Trophoblast cell (in vitro differentiated cells and primary cell): ENCODE data around the gene ARSA.
A peak's percentile ranks its signal among the peaks of the same experiment; 100 is the strongest.

Experiments used
- DNase-seq, 2 donors: peaks; one replicate each; pipeline ENCODE4 v3.0.0-alpha.2; 2016
- H2AFZ ChIP-seq: 2 replicates; pipeline ENCODE4 v1.6.1; 2013; ENCODE audit warnings: low read length, moderate library complexity, mild to moderate bottlenecking; ENCODE audit not compliant: insufficient read depth, poor library complexity
- H2AK5ac ChIP-seq: 2 replicates; pipeline ENCODE4 v1.6.1; 2013; ENCODE audit warnings: mild to moderate bottlenecking, low read length
- H2BK120ac ChIP-seq: 2 replicates; pipeline ENCODE4 v1.6.1; 2013; ENCODE audit warnings: low read length, mild to moderate bottlenecking, moderate library complexity; ENCODE audit not compliant: insufficient read depth, poor library complexity
- H2BK12ac ChIP-seq: 2 replicates; pipeline ENCODE4 v1.6.1; 2013; ENCODE audit warnings: mild to moderate bottlenecking, low read length, moderate library complexity
- H2BK5ac ChIP-seq: 2 replicates; pipeline ENCODE4 v1.6.1; 2013; ENCODE audit warnings: low read length, low read depth, moderate library complexity, mild to moderate bottlenecking; ENCODE audit not compliant: poor library complexity
- H3K14ac ChIP-seq: 2 replicates; pipeline ENCODE4 v1.6.1; 2013; ENCODE audit warnings: mild to moderate bottlenecking, low read length
- H3K18ac ChIP-seq: 2 replicates; pipeline ENCODE4 v1.6.1; 2013; ENCODE audit warnings: mild to moderate bottlenecking, low read length
- H3K23ac ChIP-seq: 2 replicates; pipeline ENCODE4 v1.6.1; 2013; ENCODE audit warnings: low read length
- H3K27ac ChIP-seq: 2 replicates; pipeline ENCODE4 v1.5.1; 2013; ENCODE audit warnings: low read depth, mild to moderate bottlenecking, inconsistent platforms, low read length, moderate library complexity
- H3K27me3 ChIP-seq: 2 replicates; pipeline ENCODE4 v1.6.1; 2013; ENCODE audit warnings: inconsistent platforms, mild to moderate bottlenecking, low read length, moderate library complexity; ENCODE audit not compliant: insufficient read depth
- H3K36me3 ChIP-seq, 2 experiments: 1 replicate in 1 of 2; 2 replicates in 1 of 2; pipeline ENCODE4 v1.6.1; 2013; ENCODE audit warnings: low read length in 2 of 2, mild to moderate bottlenecking in 2 of 2, moderate library complexity in 1 of 2; ENCODE audit not compliant: insufficient read depth in 2 of 2, control insufficient read depth in 1 of 2
- H3K4ac ChIP-seq: 2 replicates; pipeline ENCODE4 v1.6.1; 2013; ENCODE audit warnings: low read depth, mild to moderate bottlenecking, low read length, moderate library complexity
- H3K4me1 ChIP-seq, 2 experiments: 1 replicate in 1 of 2; 2 replicates in 1 of 2; pipeline ENCODE4 v1.6.1; 2013; ENCODE audit warnings: low read length in 2 of 2, mild to moderate bottlenecking in 2 of 2, moderate library complexity in 1 of 2; ENCODE audit not compliant: insufficient read depth in 2 of 2, control insufficient read depth in 1 of 2
- H3K4me2 ChIP-seq: 2 replicates; pipeline ENCODE4 v1.6.1; 2013; ENCODE audit warnings: inconsistent platforms, mild to moderate bottlenecking, low read length, moderate library complexity
- H3K4me3 ChIP-seq: 2 replicates; pipeline ENCODE4 v1.5.1; 2013; ENCODE audit warnings: mild to moderate bottlenecking, low read depth, low read length, inconsistent platforms
- H3K79me1 ChIP-seq: one replicate; pipeline ENCODE4 v1.6.1; 2013; ENCODE audit warnings: low read length
- H3K79me2 ChIP-seq: 2 replicates; pipeline ENCODE4 v1.6.1; 2013; ENCODE audit warnings: low read length, mild to moderate bottlenecking; ENCODE audit not compliant: control insufficient read depth, insufficient read depth, poor library complexity
- H3K9ac ChIP-seq: 2 replicates; pipeline ENCODE4 v1.6.1; 2013; ENCODE audit warnings: mild to moderate bottlenecking, low read length
- H3K9me3 ChIP-seq: 2 replicates; pipeline ENCODE4 v1.6.1; 2013; ENCODE audit warnings: low read depth, mild to moderate bottlenecking, control low read depth, inconsistent platforms, low read length; ENCODE audit not compliant: insufficient read depth
- H4K12ac ChIP-seq: 2 replicates; pipeline ENCODE4 v1.6.1; 2013; ENCODE audit warnings: low read depth, mild to moderate bottlenecking, low read length, moderate library complexity
- H4K8ac ChIP-seq: 2 replicates; pipeline ENCODE4 v1.6.1; 2013; ENCODE audit warnings: low read depth, mild to moderate bottlenecking, low read length, moderate library complexity
- H4K91ac ChIP-seq: one replicate; pipeline ENCODE4 v1.6.1; 2013; ENCODE audit warnings: low read depth, mild to moderate bottlenecking, low read length, moderate library complexity
- WGBS: extraction: QIAGEN DNeasy Blood & Tissue Kit; methylation state at CpG from one replicate; pipeline ENCODE4 v1.1.7; 2013; ENCODE audit warnings: missing lambda C conversion rate; ENCODE audit not compliant: insufficient read length, insufficient coverage; ENCODE audit errors: extremely low coverage; 5-methylcytosine and 5-hydroxymethylcytosine counted together

The ARSA gene

DNA sequence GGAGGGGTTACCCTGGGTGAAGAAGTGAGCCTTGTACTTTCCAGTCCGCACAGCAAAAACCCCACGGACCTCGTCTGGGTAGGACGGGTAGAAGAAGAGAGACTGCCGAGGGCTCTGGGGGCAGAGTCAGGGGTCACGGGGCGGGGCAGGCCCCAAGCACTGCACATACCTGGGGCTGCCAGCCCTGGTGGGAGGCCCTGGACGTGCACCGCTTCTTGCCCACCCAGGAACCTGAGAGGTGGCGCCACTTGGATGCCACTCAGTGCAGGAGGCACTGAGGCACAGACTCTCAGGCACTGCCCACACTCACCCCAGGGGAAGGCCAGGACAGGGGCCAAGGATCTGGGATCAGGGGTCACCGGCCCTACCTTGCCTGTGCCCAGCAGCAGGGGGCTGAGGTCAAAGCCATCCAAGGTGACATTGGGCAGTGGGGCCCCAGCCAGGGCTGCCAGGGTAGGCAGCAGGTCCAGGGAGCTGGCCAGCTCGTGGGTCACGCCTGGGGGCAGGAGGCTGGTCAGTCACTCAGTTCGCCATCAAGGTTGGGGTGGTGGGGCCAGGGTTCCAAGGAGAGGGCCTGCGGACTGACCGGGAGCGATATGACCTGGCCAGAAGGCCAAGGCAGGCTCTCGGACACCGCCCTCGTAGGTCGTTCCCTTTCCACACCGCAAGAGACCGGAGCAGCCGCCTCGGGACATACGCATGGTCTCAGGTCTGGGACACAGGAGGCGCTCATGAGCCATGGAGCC, 2.2 kb downstream of the ARSA start:
- H4K91ac ChIP-seq, result no peak overlapping the region
- H2BK5ac ChIP-seq, result no peak overlapping the region
- no peak overlapping the region for H3K23ac ChIP-seq
- peaks cover 5% of the 10 kb centered on the region for H3K79me2 ChIP-seq
- no CpG with 5 or more reads among the region's 27 CpGs for WGBS
- no peak overlapping the region for H3K27ac ChIP-seq
- H2BK12ac ChIP-seq, result no peak overlapping the region
- no peak overlapping the region for H4K8ac ChIP-seq
- H2AK5ac ChIP-seq, result no peak overlapping the region
- peaks cover 5% of the 10 kb centered on the region for H3K9me3 ChIP-seq
- H3K4me3 ChIP-seq, result no peak overlapping the region
- H4K12ac ChIP-seq, result no peak overlapping the region
- H3K27me3 ChIP-seq, result no peaks in the 10 kb centered on the region
- no peak overlapping the region for H2AFZ ChIP-seq
- no peak overlapping the region for H3K4ac ChIP-seq
- no peak for DNase-seq
- no peak overlapping the region for H3K14ac ChIP-seq
- no peak overlapping the region for H2BK120ac ChIP-seq
- H3K9ac ChIP-seq, result no peak overlapping the region
- H3K4me2 ChIP-seq, result no peak overlapping the region
- peaks cover 7% of the 10 kb centered on the region for H3K79me1 ChIP-seq
- peaks cover 12 to 13% of the 10 kb centered on the region in 2 experiments for H3K4me1 ChIP-seq
- H3K36me3 ChIP-seq, result peaks cover 9 to 13% of the 10 kb centered on the region in 2 experiments
- H3K18ac ChIP-seq, result no peak overlapping the region

DNA sequence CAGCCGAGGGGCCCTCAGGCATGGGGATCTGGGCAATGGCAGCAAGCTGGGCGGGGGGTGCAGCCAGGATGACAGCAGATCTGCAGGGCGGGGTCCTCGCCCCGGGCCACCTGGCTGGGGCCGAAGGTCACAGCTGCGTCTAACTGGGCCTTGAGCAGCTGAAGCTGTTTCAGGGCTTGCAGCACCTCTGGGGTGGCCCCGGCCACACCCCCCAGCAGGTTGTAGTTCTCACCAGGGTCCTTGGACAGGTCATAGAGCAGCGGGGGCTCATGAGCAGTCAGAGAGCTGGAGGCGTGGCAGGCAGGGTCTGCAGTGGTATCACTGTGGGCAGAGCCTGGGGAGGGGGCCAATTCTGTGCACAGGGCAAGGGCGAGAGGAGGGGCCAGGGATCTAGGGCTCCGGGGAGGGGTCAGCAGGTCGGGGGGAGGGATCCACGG, 2.8 kb downstream of the ARSA start:
- no peak overlapping the region for H3K9ac ChIP-seq
- peaks cover 5% of the 10 kb centered on the region for H3K9me3 ChIP-seq
- no peak overlapping the region for H4K12ac ChIP-seq
- H4K8ac ChIP-seq, result no peak overlapping the region
- peaks cover 12 to 13% of the 10 kb centered on the region in 2 experiments for H3K4me1 ChIP-seq
- WGBS, result no CpG with 5 or more reads among the region's 14 CpGs
- peaks cover 9 to 13% of the 10 kb centered on the region in 2 experiments for H3K36me3 ChIP-seq
- no peak overlapping the region for H3K14ac ChIP-seq
- H3K18ac ChIP-seq, result no peak overlapping the region
- peaks cover 5% of the 10 kb centered on the region for H3K79me2 ChIP-seq
- no peak overlapping the region for H2AK5ac ChIP-seq
- H3K27me3 ChIP-seq, result no peaks in the 10 kb centered on the region
- no peak overlapping the region for H3K4me2 ChIP-seq
- no peak for DNase-seq
- H3K23ac ChIP-seq, result no peak overlapping the region
- no peak overlapping the region for H3K27ac ChIP-seq
- H2BK120ac ChIP-seq, result no peak overlapping the region
- no peak overlapping the region for H2BK5ac ChIP-seq
- no peak overlapping the region for H4K91ac ChIP-seq
- H2AFZ ChIP-seq, result no peak overlapping the region
- no peak overlapping the region for H3K4me3 ChIP-seq
- H3K79me1 ChIP-seq, result peaks cover 7% of the 10 kb centered on the region
- H2BK12ac ChIP-seq, result no peak overlapping the region
- H3K4ac ChIP-seq, result no peak overlapping the region

DNA sequence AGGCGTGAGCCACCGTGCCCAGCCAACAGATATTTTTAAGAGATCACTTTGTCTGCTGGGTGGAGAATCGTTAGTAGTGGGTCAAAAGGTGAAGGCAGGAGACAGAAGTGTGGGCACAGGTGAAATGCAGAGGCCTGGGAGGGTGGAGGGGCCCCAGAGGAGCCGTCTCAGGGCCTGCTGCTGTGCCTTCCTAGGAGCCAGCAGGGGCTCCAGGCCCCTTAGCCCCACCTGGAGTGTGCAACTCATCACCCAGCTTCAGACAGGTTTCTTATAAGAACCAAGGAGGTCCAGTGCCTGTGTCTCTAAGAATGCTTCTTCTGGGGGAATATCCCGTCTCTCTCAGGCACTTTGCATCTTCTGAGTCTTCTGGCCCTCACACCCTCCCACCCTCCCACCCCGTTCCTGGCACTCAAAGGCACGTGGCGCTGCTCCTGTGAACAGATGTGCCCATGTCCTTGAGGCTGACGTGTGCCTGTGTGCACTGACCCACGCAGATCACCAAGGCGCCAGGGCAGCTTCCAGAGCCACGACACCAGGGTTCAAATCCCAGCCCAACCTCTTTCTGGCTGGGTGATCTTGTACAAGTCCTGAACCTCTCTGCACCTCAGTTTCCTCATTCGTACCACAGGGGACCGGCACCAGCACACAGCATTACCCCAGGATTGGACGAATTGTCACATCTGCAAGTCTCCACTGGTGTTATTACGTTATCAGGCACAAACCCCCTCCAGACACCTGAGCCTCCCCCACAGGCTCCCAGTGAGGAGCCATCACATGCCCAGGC, 3.4 kb downstream of the ARSA start:
- H3K79me2 ChIP-seq, result peaks cover 5% of the 10 kb centered on the region
- H2BK12ac ChIP-seq, result no peak overlapping the region
- H3K18ac ChIP-seq, result no peak overlapping the region
- no peak overlapping the region for H2AFZ ChIP-seq
- H3K14ac ChIP-seq, result no peak overlapping the region
- H3K27me3 ChIP-seq, result no peaks in the 10 kb centered on the region
- no peak overlapping the region for H3K4ac ChIP-seq
- no peak overlapping the region for H2BK5ac ChIP-seq
- H3K79me1 ChIP-seq, result peaks cover 7% of the 10 kb centered on the region
- no peak overlapping the region for H4K91ac ChIP-seq
- H4K8ac ChIP-seq, result no peak overlapping the region
- H3K36me3 ChIP-seq, result peaks cover 9 to 13% of the 10 kb centered on the region in 2 experiments
- H3K9me3 ChIP-seq, result peaks cover 5% of the 10 kb centered on the region
- no peak overlapping the region for H3K4me2 ChIP-seq
- no peak overlapping the region for H2AK5ac ChIP-seq
- H4K12ac ChIP-seq, result no peak overlapping the region
- no peak overlapping the region for H3K4me3 ChIP-seq
- WGBS, result no CpG with 5 or more reads among the region's 16 CpGs
- H3K27ac ChIP-seq, result no peak overlapping the region
- no peak overlapping the region for H3K23ac ChIP-seq
- H3K9ac ChIP-seq, result no peak overlapping the region
- no peak for DNase-seq
- no peak overlapping the region for H2BK120ac ChIP-seq
- peaks cover 12 to 13% of the 10 kb centered on the region in 2 experiments for H3K4me1 ChIP-seq

DNA sequence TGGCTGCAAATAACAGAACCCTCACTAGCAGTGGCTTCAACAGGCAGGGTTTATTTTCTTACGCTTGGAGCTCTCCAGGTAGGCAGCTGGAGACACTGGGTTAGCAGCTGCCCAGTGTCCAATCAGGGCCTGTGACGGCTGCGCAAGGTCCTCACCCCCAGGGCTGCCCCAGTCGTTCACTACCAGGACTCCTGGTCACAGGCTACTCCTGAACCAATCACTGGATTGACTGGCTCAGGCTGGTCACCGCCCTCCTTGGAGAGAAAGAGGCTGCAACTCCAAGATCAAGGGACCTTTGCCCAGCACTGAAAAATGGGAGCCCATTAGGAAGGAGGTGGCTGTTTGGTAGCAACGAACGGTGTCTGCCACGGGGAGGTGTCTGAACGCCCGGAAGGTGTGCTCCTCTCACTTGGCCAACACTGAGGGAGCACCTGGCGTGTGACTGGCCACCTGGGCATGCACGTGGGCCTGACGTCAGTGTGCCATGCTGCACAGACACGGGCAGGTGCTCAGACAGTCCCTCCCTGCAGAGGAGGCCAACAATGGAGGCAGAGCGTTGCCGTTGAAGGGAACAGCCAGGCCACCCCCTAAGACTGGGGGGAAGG, 5.1 kb downstream of the ARSA start:
- Histone ChIP-seq H3K4me3 (no peak overlapping the region), H3K4ac (no peak overlapping the region), H3K27me3 (no peaks in the 10 kb centered on the region), H2BK5ac (no peak overlapping the region), H3K9me3 (peaks cover 1% of the 10 kb centered on the region), H3K27ac (no peak overlapping the region), H4K8ac (no peak overlapping the region), H4K91ac (no peak overlapping the region), H3K36me3 (peaks cover 9 to 13% of the 10 kb centered on the region in 2 experiments), H2AK5ac (no peak overlapping the region), H2BK120ac (no peak overlapping the region), H3K18ac (no peak overlapping the region), H3K4me1 (peaks cover 6 to 7% of the 10 kb centered on the region in 2 experiments), H3K9ac (no peak overlapping the region), H4K12ac (no peak overlapping the region), H3K79me1 (peaks cover 4% of the 10 kb centered on the region), H3K4me2 (no peak overlapping the region), H3K79me2 (peaks cover 4% of the 10 kb centered on the region), H2BK12ac (no peak overlapping the region), H3K23ac (no peak overlapping the region), H3K14ac (no peak overlapping the region), H2AFZ (no peak overlapping the region)
- peak; percentile 82 to 86 for DNase-seq
- no CpG with 5 or more reads among the region's 16 CpGs for WGBS
